HS-5 (cell line): ENCODE measurements around the gene RCN1.
A peak's percentile ranks its signal among the peaks of the same experiment; 100 is the strongest.
"Not testable (repeated sequence)": the region's sequence is repeated elsewhere in the genome, so short reads cannot be mapped to it uniquely, and the experiment has no call there.

Source experiments
- DNase-seq: peaks from one replicate; pipeline ENCODE4 v3.0.0-alpha.2; 2012; ENCODE audit warnings: low read depth

RCN1 gene

GRCh38 chr11:32113200-32113919 lies 22.5 kb downstream of the RCN1 start:
- no peak for DNase-seq

DNA sequence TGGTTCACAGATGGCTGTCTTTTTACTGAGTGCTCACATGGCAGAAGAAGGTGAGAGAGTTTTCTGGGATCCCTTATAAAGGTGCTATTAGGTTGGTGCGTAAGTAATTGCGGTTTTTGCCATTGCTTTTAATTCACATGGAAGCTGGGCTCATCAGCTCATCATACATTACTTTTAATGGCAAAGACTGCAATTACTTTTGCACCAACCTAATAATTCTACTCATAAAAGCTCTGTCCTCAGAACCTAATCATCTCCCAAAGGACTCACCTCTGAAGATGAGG lies 23.0 kb downstream of the RCN1 start:
- no peak for DNase-seq

DNA sequence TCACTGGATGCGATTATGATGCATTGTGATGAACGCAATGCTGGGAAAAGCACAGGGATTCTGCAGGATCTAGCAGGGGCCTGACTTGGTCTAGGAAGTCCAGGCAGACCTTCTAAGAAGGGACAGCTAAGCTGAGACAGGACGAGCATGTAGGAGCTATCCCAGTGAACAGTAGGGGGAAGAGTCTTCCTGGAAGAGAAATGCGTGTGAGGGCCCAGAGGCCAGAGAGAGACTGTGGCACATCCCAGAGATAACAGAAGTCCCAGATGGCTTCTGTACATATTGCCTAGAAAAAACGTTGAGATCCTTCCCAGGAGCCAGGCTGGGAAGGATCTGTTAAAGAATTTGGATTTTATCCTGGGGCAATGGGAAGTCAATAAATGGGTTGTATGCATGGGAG lies 24.6 kb downstream of the RCN1 start:
- no peak for DNase-seq

GRCh38 chr11:32116668-32117067 lies 25.8 kb downstream of the RCN1 start:
- no peak for DNase-seq

GRCh38 chr11:32118025-32118974 lies 27.4 kb downstream of the RCN1 start:
- peak; percentile 43 for DNase-seq

DNA sequence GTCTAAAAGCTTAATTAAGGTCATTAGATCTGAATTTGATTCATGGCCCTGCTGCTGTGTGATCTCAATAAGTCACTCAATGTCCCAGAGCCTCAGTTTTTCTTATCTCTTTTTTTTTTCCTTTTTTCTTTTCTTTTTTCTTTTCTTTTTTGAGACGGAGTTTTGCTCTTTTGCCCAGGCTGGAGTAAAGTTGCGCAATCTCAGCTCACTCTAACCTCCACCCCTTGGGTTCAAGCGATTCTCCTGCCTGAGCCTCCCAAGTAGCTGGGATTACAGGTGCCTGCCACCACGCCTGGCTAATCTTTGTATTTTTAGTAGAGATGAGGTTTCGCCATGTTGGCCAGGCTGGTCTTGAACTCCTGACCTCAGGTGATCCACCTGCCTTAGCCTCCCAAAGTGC lies 28.3 kb downstream of the RCN1 start:
- not testable (repeated sequence) for DNase-seq

DNA sequence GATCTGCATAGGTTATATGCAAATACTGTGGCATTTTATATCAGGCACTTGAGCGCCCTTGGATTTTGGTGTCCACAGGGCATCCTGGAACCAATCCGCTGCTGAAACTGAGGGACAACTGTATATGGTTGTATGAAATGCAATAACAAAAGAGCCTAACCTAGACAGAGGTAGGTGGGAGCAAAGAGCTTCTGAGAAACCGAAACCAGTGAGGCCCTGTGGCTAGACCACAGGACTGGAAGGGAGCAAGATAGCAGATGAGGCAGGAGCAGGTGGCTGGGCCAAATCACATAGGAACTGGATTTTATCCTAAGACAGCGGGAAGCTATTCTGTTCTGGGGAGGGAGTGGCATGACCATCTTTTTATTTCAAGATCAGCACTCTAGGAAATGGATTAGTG lies 30.1 kb downstream of the RCN1 start:
- DNase-seq: no peak

DNA sequence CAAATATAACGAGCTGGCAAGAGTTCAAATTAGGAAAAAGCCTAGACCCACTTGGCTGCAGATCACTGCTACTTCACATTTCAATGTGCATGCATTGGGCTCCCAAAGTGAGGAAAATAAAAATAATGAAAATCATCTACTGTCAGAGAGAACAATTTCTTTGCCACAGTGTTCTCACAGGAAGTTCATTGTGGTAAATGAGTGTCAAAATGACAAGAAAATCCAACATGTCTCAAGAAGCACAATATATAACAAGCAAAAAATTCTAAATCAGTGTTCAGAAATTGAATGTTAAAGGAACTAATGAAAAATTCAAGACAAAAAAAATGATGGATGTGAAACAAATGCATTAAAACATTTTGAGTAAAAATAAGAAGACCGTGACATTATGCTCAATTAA lies 31.3 kb downstream of the RCN1 start:
- DNase-seq: no peak

DNA sequence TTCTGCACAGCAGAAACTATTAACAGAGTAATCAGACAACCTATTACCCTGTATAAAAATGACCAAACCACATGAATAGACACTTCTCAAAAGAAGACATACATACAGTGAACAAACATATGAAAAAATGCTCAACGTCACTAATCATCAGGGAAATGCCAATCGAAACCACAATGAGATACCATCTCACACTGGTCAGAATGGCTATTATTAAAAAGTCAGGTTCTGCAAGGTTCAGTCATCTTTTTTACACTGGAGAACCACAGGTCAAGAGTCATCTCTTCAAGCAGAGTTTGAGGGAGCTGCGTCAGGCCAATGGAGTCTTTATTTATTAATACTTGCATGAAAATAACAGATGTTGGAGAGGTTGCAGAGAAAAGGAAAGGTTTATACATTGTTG lies 40.4 kb downstream of the RCN1 start:
- no peak for DNase-seq

- DNase-seq: no peak
Observed at GRCh38 chr11:32136657-32137056, 45.8 kb downstream of the RCN1 start.

DNA sequence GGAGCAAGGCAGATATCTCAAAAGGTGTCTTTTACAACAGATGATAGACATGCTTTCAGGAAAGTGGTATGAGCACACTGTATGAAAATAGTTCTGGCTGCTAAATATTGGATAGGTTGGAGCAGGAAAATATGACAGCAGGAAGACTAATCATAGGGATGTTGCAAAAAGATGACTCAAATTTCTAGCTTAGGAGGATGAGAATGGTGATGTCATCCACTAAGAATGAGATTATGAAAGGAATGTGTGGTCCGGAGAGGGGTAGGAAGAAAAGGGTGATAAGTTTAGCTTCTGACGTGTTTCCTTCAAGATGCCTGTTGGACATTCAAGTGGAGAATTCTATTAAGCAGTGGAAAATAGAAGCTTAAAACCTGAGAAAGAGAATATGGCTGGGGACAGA lies 46.4 kb downstream of the RCN1 start:
- peak; percentile 98 for DNase-seq

DNA sequence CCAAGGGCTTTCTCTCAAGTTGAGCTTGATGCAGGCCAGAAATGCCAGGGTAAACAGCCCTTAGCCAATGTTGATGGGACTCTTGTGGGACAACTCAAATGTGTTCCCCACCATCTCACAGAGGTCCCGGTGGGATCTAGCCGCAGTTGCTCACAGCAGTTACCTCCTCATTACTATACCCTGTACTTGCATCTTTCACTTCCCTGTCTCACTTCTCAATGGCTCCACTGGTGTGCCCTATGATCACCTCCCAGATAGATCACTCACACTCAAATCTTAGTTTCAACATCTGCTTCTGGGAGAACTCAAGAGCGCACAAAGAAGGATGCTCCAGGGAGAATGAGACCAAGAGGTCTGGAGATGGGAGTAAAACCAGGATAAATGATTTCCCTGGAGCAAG lies 47.0 kb downstream of the RCN1 start:
- DNase-seq: no peak

DNA sequence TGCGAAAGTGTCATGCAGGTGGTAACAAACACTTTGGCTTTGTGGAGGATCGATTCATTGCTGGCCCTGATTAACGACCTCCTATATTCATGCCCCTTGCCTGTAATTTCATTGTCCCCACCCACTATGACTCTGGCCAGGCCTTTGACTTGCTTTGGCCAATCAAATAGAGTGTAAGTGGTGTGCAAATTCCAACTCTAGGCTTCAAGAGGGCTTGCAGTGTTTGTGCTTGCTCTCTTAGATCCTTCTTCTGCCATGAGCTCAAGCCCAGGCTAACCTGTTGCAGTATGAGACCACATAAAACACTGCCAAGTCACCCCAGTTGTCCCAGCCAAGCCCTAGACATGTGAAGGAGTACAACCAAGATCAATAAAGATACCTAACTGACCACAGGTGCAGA lies 48.0 kb downstream of the RCN1 start:
- DNase-seq: no peak

- DNase-seq: no peak
Observed at GRCh38 chr11:32139896-32140520, 49.1 kb downstream of the RCN1 start.

- DNase-seq: no peak
Observed at GRCh38 chr11:32141745-32142546, 51.1 kb downstream of the RCN1 start.

DNA sequence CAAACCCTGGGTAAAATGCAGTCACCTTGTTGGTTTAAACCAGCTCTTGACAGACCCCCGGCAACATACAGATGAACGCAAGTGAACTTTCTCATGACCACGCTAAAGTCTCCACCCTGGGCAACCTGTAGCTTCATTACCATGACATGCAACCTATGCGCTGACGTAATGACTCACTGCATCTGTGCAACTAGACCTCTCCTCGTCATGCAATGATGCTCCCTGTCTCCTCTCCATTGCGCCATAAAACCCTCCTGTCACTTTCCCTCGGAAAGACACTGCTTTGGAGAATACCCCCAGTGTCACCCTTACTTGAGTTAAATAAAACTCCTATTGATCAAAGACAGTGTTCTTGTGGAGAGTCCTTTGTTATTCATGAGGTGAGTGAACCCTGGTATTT lies 52.5 kb downstream of the RCN1 start:
- no peak for DNase-seq

DNA sequence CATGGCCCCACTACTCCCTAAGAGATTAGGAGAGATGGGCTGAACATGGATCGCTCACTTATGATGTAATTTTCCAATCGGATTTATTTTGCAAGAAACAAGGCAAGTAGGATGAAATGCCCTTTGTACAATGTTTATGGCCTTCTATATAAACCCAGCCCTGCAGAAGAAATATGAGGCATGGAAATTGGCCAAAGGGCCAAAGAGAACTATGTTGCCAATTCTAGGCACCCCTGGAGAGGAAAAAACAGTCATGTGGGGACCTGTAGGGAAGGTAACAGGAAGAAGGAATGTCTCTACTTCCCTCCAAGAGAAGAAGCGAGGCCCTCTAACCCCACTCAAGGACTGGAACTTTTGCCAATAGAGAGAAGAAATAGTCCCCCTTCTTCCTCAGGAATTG lies 54.4 kb downstream of the RCN1 start:
- no peak for DNase-seq

GRCh38 chr11:32148895-32149294 lies 58.0 kb downstream of the RCN1 start:
- no peak for DNase-seq

- no peak for DNase-seq
Observed at GRCh38 chr11:32149748-32150147, 58.9 kb downstream of the RCN1 start.

DNA sequence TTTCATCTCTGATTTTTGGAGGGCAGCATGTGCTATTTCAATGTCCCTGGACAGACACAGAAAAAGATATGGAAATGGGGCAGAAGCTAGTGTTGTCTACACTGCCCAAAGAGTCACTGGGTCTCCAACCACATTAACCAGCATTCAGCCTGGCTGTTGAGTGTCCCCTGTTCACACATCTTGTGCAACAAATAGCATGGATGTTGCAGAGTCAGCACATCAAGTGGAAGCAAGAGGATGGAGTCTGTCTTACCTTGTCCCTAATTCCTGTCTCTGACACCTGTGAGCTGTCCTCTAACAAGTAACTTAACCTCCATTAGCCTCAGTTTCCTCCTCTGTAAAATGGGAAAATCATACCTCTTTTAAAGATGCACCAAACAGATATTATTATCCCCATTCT lies 60.2 kb downstream of the RCN1 start:
- DNase-seq: no peak

DNA sequence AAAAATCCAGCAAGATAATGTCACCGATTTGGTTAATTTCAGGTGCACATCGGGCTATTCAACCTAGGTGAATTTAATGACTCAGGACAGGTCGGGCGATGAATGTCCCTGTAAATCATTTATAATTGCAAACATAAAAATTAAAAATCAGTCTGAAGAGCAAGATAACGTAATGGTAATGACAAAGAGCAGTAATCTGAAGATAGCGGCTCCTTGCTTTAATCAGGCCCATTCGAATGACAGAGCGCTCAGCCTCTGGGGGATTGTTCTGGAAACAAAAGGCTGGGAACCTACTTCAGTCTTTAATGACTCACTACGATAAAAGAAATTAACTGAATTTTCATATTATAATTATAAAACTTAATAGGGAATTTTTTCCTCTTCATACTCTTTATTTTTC lies 61.3 kb downstream of the RCN1 start:
- no peak for DNase-seq

- DNase-seq: no peak
Observed at GRCh38 chr11:32152821-32153220, 61.9 kb downstream of the RCN1 start.
